ENCODE results near the gene HYAL3.
A peak's percentile ranks its signal among the peaks of the same experiment; 100 is the strongest.

HYAL3 gene

GRCh38 chr3:50327943-50328691 lies 28.9 kb upstream of the HYAL3 start, which contains the start of gene TUSC2:
Gene TUSC2 (minus strand): TSS chr3:50328223. CDS start chr3:50328099, 124 bp downstream.
- peak; percentile 95 for DNase-seq

- DNase-seq = no peak
Measured at GRCh38 chr3:50327129-50327528, 27.9 kb upstream of the HYAL3 start.

GRCh38 chr3:50326182-50326541 lies 27.0 kb upstream of the HYAL3 start:
- DNase-seq = no peak

GRCh38 chr3:50325497-50326181 lies 26.4 kb upstream of the HYAL3 start:
- DNase-seq = no peak

GRCh38 chr3:50325113-50325480 lies 25.9 kb upstream of the HYAL3 start:
- no peak for DNase-seq

GRCh38 chr3:50324351-50325112 lies 25.3 kb upstream of the HYAL3 start:
- peak; percentile 78 for DNase-seq

- DNase-seq = no peak
Measured at GRCh38 chr3:50323614-50324199, 24.5 kb upstream of the HYAL3 start.

GRCh38 chr3:50323092-50323600 lies 23.9 kb upstream of the HYAL3 start:
- no peak for DNase-seq

- no peak for DNase-seq
Measured at GRCh38 chr3:50322386-50323091, 23.3 kb upstream of the HYAL3 start, which contains the start of gene HYAL2. Gene HYAL2 (minus strand): TSS chr3:50322745. CDS start chr3:50320489, 2,256 bp downstream.

GRCh38 chr3:50322115-50322385 lies 22.8 kb upstream of the HYAL3 start:
- no peak for DNase-seq

GRCh38 chr3:50321336-50322114 lies 22.3 kb upstream of the HYAL3 start:
- DNase-seq = peak; percentile 91

- peak; percentile 77 for DNase-seq
Measured at GRCh38 chr3:50320853-50321335, 21.7 kb upstream of the HYAL3 start.

- no peak for DNase-seq
Measured at GRCh38 chr3:50319894-50320625, 20.9 kb upstream of the HYAL3 start.

- DNase-seq = no peak
Measured at GRCh38 chr3:50319181-50319893, 20.1 kb upstream of the HYAL3 start.

GRCh38 chr3:50318615-50319014 lies 19.4 kb upstream of the HYAL3 start:
- no peak for DNase-seq

GRCh38 chr3:50318163-50318562 lies 19.0 kb upstream of the HYAL3 start:
- no peak for DNase-seq

- DNase-seq = no peak
Measured at GRCh38 chr3:50317300-50317699, 18.1 kb upstream of the HYAL3 start.

GRCh38 chr3:50316657-50317242 lies 17.5 kb upstream of the HYAL3 start:
- DNase-seq = no peak

GRCh38 chr3:50314816-50315215 lies 15.6 kb upstream of the HYAL3 start:
- DNase-seq = no peak

GRCh38 chr3:50314342-50314741 lies 15.1 kb upstream of the HYAL3 start:
- DNase-seq = no peak
